Endothelial cell of umbilical vein (primary cell): Measurements from ENCODE around the gene TXNDC12. TPM values are rescaled to one million over a fixed set of nuclear protein-coding genes. Genes with fewer than 3 reads are reported as not detected.

Experiments
- BruUV-seq: library from RNA; stranded (reverse); fragments of 400-500 nt; replicated peaks from 2 replicates; lab custom pipeline; 2021; lab: Mats Ljungman, UMichigan
- CTCF ChIA-PET: fragments of 300-600, 350-600 bp; sonication (Branson Sonifier 250); formaldehyde crosslinking; loops from one replicate; lab custom pipeline; 2021; ENCODE audit warnings: antibody characterized with exemption, inconsistent platforms; lab: Charles Lee
- POLR2A ChIA-PET: fragments of 300-600, 350-600 bp; sonication (Branson Sonifier 250); formaldehyde crosslinking; loops from one replicate; lab custom pipeline; 2021; ENCODE audit warnings: antibody characterized with exemption, inconsistent platforms; lab: Charles Lee
- DNase-seq: peaks from one replicate; pipeline ENCODE4 v3.0.0-alpha.2; 2011; ENCODE audit warnings: low read depth, low spot score
- FAIRE-seq: peaks from 2 replicates; lab custom pipeline; 2011; peaks lifted over from hg19 to GRCh38; lab: Jason Lieb, UNC
- H2AFZ ChIP-seq: 2 replicates; pipeline ENCODE4 v1.6.0; 2012; ENCODE audit warnings: low read depth, low read length, control low read depth, inconsistent platforms
- H3K27ac ChIP-seq: 2 replicates; pipeline ENCODE4 v1.5.1; 2011; ENCODE audit warnings: low read depth, mild to moderate bottlenecking, control low read depth, low read length, moderate library complexity; ENCODE audit not compliant: insufficient read depth
- H3K27me3 ChIP-seq, 2 experiments: 2 replicates each; pipeline versions ENCODE4 v1.6.0 to v1.6.1; 2011; ENCODE audit warnings: low read length in 2 of 2, mixed read lengths in 1 of 2; ENCODE audit not compliant: control insufficient read depth in 2 of 2, insufficient read depth in 2 of 2
- H3K36me3 ChIP-seq, 2 experiments: 2 replicates in 1 of 2; 3 replicates in 1 of 2; pipeline ENCODE4 v1.5.1; 2011; ENCODE audit warnings: low read length in 2 of 2, mild to moderate bottlenecking in 1 of 2, moderate library complexity in 1 of 2; ENCODE audit not compliant: control insufficient read depth in 2 of 2, insufficient read depth in 2 of 2; ENCODE audit errors: extremely low read depth in 1 of 2
- H3K4me1 ChIP-seq: 3 replicates; pipeline ENCODE4 v1.5.1; 2011; ENCODE audit warnings: mild to moderate bottlenecking, low read length; ENCODE audit not compliant: control insufficient read depth, insufficient read depth; ENCODE audit errors: extremely low read depth
- H3K4me2 ChIP-seq: 2 replicates; pipeline ENCODE4 v1.6.1; 2011; ENCODE audit warnings: low read length, control low read depth, mixed read lengths; ENCODE audit not compliant: insufficient read depth
- H3K4me3 ChIP-seq, 3 experiments: fragments of 200-600 bp in 1 of 3; sonication (generic), shearing (Covaris generic) in 1 of 3; replicated peaks in 1 of 3; 2 replicates each; pipeline ENCODE4 v1.5.1; 2011 to 2016; ENCODE audit warnings: control low read depth in 3 of 3, low read length in 3 of 3, mild to moderate bottlenecking in 2 of 3, inconsistent platforms in 1 of 3, low read depth in 1 of 3, moderate library complexity in 1 of 3; ENCODE audit not compliant: insufficient read depth in 1 of 3
- H3K79me2 ChIP-seq: 2 replicates; pipeline ENCODE4 v1.6.0; 2012; ENCODE audit warnings: low read length, inconsistent platforms; ENCODE audit not compliant: control insufficient read depth, insufficient read depth
- H3K9ac ChIP-seq: replicated peaks from 2 replicates; pipeline ENCODE3; 2011; ENCODE audit warnings: low read length, control low read depth; ENCODE audit not compliant: insufficient read depth; ENCODE audit errors: extremely low read depth
- H3K9me1 ChIP-seq: replicated peaks from 3 replicates; pipeline ENCODE4 v1.6.0; 2011; ENCODE audit warnings: mild to moderate bottlenecking, low read length; ENCODE audit not compliant: control insufficient read depth, insufficient read depth; ENCODE audit errors: extremely low read depth
- H3K9me3 ChIP-seq: replicated peaks from 2 replicates; pipeline ENCODE4 v1.5.1; 2012; ENCODE audit warnings: low read length, inconsistent platforms; ENCODE audit not compliant: control insufficient read depth, insufficient read depth
- H4K20me1 ChIP-seq: replicated peaks from 2 replicates; pipeline ENCODE3; 2011; ENCODE audit warnings: mild to moderate bottlenecking, low read length; ENCODE audit not compliant: control insufficient read depth, insufficient read depth; ENCODE audit errors: extremely low read depth
- CTCF ChIP-seq, 2 donors: IDR thresholded peaks; 1 replicate in 1 of 2; 2 replicates in 1 of 2; pipeline ENCODE4 v1.5.1; 2011; ENCODE audit warnings: low read length in 2 of 2, mild to moderate bottlenecking in 2 of 2, moderate library complexity in 2 of 2, control low read depth in 1 of 2, inconsistent platforms in 1 of 2, low read depth in 1 of 2; ENCODE audit not compliant: insufficient read depth in 1 of 2; ENCODE audit errors: extremely low read depth in 1 of 2
- EZH2 ChIP-seq: IDR thresholded peaks from 2 replicates; pipeline ENCODE4 v1.6.1; 2012; ENCODE audit warnings: borderline replicate concordance, low read depth, mild to moderate bottlenecking, moderate library complexity, low read length, inconsistent platforms; ENCODE audit not compliant: severe bottlenecking
- FOS ChIP-seq: IDR thresholded peaks from 2 replicates; pipeline ENCODE4 v1.6.1; 2011; ENCODE audit warnings: mild to moderate bottlenecking, low read length, moderate library complexity, borderline replicate concordance; ENCODE audit not compliant: insufficient read depth
- JUN ChIP-seq: IDR thresholded peaks from 2 replicates; pipeline ENCODE4 v1.6.1; 2011; ENCODE audit warnings: borderline replicate concordance, low read depth; ENCODE audit not compliant: insufficient read length, insufficient read depth
- MAX ChIP-seq: IDR thresholded peaks from 2 replicates; pipeline ENCODE4 v1.6.1; 2011; ENCODE audit not compliant: insufficient read depth, insufficient read length
- MYC ChIP-seq: IDR thresholded peaks from one replicate; pipeline ENCODE4 v1.6.1; 2011; ENCODE audit warnings: mild to moderate bottlenecking, low read depth, low read length
- POLR2A ChIP-seq: IDR thresholded peaks from 2 replicates; pipeline ENCODE4 v1.6.1; 2012; ENCODE audit warnings: low read depth, mild to moderate bottlenecking, control low read depth, low read length
- POLR2AphosphoS5 ChIP-seq: IDR thresholded peaks from 2 replicates; pipeline ENCODE4 v1.6.1; 2012; ENCODE audit warnings: low read depth, mild to moderate bottlenecking, control low read depth, low read length, moderate library complexity; ENCODE audit not compliant: insufficient read depth
- dilution Hi-C: fragments of 300-500 bp; cut with MboI; formaldehyde crosslinking; loops from one replicate; pipeline ENCODE4 v1.15.0; 2019; ENCODE audit warnings: low sequenced_read_pairs; ENCODE audit not compliant: extremely low pct_ligation_motif_present
- intact Hi-C: fragments of 100-400 bp; cut with micrococcal nuclease; formaldehyde crosslinking; loops from one replicate; pipeline ENCODE4 v1.10.0; 2022
- polyA plus RNA-seq, 4 experiments: library from polyadenylated mRNA; depleted of rRNA in 3 of 4; stranded (reverse) in 3 of 4; unstranded in 1 of 4; fragments of >200 nt; gene quantifications; 2 replicates each; pipeline versions ENCODE4 v1.2.1 to v1.2.3, GENCODE V29; 2011 to 2012; ENCODE audit warnings: missing spikeins in 1 of 4
- total RNA-seq: library from RNA; stranded (reverse); gene quantifications from 2 replicates; pipeline ENCODE4 v1.2.3, GENCODE V29; 2021

Gene TXNDC12
- total and polyA plus RNA-seq, 2 donors (not counting 3 experiments of a cell fraction or from before 2014, with no cell fraction given), result 33.7 to 57.4 TPM

GRCh38 chr1:52026278-52026677 is 28.7 kb downstream of the TXNDC12 start:
- no peak for FAIRE-seq
- no peak overlapping the region for H3K4me3 ChIP-seq
- peaks cover 5% of the 10 kb centered on the region in 2 experiments for H3K36me3 ChIP-seq
- DNase-seq, result no peak
- H3K9ac ChIP-seq, result no peak overlapping the region
- no peak overlapping the region for H3K27ac ChIP-seq
- dilution Hi-C loops (no loop called here), intact Hi-C loops (no loop called here)
- no peaks in the 10 kb centered on the region for H3K9me3 ChIP-seq
- no peaks in the 10 kb centered on the region for H3K9me1 ChIP-seq
- no peak for TF ChIP-seq MAX
- no peak for TF ChIP-seq MYC
- TF ChIP-seq FOS, result no peak
- TF ChIP-seq POLR2A, result no peak
- TF ChIP-seq POLR2AphosphoS5, result no peak
- no peak for TF ChIP-seq CTCF (IDR thresholded peaks at IDR 0.05; ENCODE audit: extremely low read depth in 1 of 2, insufficient read depth in 1 of 2, low read depth in 1 of 2, low read length in 2 of 2)
- no peak for TF ChIP-seq EZH2
- TF ChIP-seq JUN, result no peak
- ChIA-PET CTCF (no interaction called here), POLR2A (no interaction called here)
- peaks cover 6% of the 10 kb centered on the region for H3K4me1 ChIP-seq
- no peaks in the 10 kb centered on the region for H4K20me1 ChIP-seq
- H3K79me2 ChIP-seq, result peaks cover 6% of the 10 kb centered on the region
- H2AFZ ChIP-seq, result no peak overlapping the region
- no peaks in the 10 kb centered on the region for H3K27me3 ChIP-seq
- BruUV-seq, result no TSS peak
- no peak overlapping the region for H3K4me2 ChIP-seq
